ENCODE data around the gene PTPRG.

PTPRG gene

DNA sequence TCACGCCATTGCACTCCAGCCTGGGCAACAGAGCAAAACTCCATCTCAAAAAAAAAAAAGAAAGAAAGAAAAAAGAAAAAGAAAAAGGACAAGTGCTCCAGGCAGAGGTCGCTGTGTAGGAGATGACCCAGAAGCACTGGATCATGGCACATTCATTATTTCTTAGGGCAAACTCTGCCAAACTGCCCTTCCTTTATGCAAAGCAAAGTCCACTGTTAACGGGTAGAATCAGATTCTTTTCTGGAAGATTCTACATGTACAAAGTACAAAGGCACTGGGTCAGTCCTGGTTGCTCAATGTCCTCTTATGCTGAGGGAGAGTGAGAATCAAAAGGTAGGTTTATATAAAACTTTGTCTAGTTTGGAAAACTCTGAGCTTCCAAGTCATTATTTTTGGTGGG is 667.1 kb downstream of the PTPRG start:
- no peak for DNase-seq (ENCODE audit: low read depth, low spot score)

DNA sequence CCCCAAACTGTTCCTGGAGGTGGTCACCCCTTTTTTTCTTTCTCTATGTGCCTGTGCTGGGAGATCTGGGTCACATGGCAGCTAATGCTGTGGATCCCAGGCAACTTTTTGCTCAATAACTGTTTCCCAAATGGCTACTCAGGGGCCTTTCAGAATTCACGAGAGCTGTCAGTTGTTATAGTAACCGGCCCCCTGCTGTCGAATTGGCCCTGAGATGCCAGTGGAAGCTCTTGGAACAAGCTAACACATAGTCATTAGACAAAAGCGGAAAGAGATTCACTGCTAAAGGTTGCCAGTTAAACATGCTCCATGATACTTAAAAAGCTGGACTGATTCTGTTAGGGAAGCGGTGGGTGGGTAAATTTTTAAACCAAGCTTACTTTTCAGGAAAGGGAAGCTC is 667.8 kb downstream of the PTPRG start:
- DNase-seq (ENCODE audit: low read depth, low spot score), result no peak

DNA sequence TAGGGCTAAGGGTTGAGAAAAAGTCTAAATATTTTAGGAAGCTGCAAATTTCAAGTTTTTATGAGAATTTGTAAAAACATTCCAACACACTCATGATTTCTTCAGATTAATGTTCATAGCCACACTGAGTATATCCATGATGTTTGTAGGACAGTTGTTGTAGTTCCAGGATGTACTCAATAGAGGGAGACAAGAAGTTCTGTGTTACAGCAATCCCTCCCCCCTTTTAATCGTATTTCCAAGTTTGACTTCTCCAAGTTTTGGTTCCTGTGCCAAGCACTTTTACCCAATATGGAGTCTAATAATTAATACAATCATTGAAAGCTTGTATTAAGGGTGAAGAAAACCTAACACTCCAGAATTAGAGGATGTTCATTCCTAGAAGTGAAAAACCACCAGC is 668.5 kb downstream of the PTPRG start:
- DNase-seq (ENCODE audit: low read depth, low spot score), result no peak

DNA sequence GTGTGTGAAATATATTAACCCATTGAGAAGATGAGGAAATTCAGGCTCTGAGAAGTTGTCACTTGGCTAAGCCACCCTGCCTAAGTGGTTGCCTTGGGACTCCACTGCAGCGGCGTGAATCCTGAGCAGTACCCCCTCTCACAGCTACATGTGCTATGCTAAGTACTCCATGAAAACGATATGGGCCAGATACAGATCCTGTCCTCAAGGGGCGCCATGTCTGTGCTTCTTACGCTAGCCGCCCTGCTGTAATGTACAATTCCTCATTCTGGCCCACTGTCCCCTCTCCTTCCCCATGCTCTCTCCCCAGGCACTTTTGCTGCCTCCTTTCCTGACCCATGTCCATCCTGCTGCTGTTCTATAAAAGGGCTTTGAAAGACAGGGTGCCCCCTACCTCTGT is 671.7 kb downstream of the PTPRG start:
- no peak for DNase-seq (ENCODE audit: low read depth, low spot score)

DNA sequence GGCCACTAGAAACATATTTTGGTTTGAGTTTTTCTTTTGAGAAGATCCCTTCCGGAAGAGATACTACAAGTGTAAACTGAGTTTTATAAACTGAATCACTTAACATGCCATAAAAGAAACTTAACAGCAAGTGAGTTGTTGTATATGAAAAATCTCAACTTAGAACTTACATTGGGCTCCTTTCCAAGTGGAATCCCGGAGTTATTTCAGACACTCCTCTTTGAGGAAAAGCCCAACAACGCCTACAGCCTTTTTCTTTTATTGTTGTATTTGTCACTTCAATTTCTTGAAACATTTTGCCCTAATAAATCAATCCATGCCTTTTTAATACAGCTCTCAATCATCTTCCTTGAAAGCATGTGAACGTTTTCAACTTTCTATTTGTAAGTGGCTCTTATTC is 674.6 kb downstream of the PTPRG start:
- DNase-seq (ENCODE audit: low read depth, low spot score), result no peak

GRCh38 chr3:62237286-62237948 is 676.0 kb downstream of the PTPRG start:
- DNase-seq (ENCODE audit: low read depth, low spot score), result no peak

- no peak for DNase-seq (ENCODE audit: low read depth, low spot score)
Measured at GRCh38 chr3:62238003-62238402, 676.6 kb downstream of the PTPRG start.

DNA sequence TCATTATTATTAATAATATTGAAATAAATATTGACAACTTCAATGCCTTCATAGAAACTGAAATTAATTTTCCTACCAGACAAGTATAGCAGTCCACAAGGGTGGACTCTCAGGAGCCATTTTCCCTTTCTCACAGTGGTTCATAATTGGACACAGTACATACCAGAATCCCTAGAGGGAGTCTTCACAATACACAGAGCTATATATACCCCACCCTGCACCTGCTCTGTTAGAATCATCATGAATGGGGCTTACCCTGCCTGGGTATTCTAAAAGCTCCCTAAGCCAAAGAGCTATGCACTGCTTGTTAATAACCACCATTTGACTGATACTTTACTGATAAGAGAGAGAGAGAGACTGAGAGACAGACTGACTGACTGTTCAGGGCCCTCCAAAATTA is 677.1 kb downstream of the PTPRG start:
- DNase-seq (ENCODE audit: low read depth, low spot score), result no peak

DNA sequence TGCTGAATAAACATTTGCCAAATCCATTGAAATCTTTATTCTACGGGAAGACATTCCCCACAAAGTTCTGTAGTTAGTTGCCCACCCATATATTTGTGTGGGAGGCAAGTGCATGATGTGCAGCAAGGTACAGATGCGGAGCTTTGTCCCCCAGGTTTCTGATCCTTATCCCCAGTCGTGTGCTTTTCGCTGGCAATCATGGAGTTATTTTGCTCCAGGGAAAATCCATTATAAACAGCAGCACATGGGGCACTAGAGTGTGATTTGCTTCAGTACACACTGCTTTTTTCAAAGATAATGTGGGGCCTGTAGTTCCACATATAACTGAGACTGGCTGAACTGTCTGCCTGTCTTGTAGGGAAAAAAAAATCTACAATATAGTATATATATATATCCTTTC is 679.9 kb downstream of the PTPRG start:
- DNase-seq (ENCODE audit: low read depth, low spot score), result no peak

DNA sequence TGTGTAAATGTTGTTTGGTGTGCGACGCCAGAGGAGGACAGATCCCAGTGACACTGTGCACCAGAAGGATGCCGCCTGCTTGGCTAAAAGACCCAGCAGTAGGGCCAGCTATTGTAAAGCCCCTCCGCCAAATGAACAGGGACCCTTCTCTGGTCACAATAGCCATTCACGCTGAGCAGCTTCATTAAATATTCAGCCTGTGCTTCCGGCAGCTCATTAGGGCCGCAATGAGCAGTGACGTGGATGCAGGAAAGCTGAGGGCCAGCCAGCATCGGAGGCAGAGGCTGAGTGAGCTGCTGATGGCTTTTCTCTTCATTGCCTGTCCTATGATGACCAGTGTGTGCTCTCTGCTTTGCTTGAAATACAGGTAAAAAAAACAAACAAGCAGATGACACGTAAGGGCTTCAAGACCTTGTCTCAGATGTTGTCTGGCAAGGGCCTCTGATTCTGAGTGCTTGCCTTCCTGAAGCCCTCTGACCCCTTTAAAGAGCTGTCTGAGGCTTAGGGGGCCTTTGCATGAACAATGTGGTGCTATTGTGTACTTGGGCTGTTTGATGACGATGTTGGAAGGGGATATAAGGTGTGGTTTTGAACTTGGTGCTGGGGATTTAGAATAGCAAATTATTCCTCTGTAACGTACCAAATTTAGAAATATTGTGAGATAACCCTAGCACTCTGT is 681.6 kb downstream of the PTPRG start:
- no peak for DNase-seq (ENCODE audit: low read depth, low spot score)

GRCh38 chr3:62246094-62246493 is 684.7 kb downstream of the PTPRG start:
- DNase-seq (ENCODE audit: low read depth, low spot score), result no peak

GRCh38 chr3:62246985-62247384 is 685.6 kb downstream of the PTPRG start:
- no peak for DNase-seq (ENCODE audit: low read depth, low spot score)

DNA sequence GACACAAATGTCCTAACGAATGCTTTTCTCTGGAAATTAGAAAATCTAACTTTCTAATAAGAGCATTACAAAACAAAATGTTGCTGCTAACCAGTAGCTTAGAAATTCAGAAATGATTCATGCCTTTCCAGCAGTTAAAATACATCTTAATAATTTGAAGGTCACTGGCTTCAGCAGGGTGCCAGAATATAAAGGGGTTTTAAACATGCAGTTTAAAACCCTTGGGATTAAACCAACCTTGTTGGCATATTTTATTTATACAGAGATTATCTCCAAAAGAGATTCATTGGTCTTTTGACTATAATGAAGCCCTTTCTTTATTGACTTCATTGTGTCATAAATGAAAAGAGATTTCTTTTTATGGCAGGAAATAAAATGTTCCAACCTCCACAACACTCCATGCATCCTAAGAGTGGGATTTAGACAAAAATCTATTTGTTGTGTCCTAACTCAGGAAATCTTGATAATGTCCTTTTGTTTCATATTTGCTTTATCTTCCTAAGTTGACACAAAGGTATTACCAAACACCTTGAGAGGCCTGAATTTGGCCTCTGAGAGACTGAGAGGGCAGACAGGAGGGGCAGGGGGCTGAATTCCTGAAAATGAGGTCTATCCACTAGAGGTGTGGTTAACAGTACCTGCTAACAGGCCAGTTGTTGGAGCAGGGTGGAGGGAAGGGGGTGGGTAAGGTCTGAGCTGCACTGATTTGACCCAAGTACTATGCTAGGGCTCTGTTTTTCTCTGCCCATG is 687.5 kb downstream of the PTPRG start:
- DNase-seq (ENCODE audit: low read depth, low spot score), result no peak

DNA sequence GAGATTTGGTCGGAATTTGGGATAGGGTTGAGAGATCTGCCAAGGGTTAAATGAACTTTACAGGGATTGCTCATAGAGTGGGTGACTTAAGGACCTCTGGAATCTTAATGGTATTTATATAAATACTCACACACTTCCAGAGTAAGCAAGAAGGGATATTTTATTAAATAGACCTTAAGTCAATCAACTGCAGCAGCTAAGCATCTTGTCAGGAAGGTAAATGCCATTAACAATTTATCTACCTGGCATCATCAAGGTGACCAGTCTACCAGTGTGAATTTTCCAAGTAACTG is 688.1 kb downstream of the PTPRG start:
- no peak for DNase-seq (ENCODE audit: low read depth, low spot score)

GRCh38 chr3:62249855-62250543 is 688.6 kb downstream of the PTPRG start:
- no peak for DNase-seq (ENCODE audit: low read depth, low spot score)

DNA sequence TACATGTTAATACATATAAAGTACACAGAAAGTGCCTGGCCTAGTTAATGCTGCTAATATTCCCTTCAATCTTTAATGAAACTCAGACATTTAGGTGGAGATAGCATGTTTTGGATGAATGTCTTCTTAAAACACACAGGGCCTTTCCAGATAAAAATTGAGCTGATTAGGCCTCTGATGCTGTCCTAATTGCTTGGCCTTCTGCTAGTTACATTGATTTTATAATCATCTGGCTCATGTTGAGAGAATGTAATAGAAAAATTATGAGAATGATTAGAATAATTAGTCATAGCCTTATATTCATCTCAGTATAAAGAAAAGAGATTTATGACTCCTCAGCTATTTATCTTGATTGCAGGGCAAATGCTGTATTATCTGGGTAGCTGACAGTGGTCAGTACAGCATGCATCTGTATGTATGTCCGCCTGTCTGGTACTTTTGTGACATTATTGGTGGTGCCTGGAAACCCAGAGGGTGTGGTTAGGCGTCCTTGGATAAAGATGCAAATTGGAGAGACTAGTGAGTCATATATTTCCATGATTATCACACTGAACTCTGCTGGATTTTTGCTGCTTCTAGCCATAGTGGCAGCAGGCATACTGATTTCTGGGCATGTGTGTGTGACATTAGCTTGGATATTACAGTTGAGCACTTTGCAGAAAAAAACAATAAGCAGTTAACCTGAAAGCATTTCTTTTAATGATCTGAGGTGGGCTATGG is 691.2 kb downstream of the PTPRG start:
- DNase-seq (ENCODE audit: low read depth, low spot score), result no peak

DNA sequence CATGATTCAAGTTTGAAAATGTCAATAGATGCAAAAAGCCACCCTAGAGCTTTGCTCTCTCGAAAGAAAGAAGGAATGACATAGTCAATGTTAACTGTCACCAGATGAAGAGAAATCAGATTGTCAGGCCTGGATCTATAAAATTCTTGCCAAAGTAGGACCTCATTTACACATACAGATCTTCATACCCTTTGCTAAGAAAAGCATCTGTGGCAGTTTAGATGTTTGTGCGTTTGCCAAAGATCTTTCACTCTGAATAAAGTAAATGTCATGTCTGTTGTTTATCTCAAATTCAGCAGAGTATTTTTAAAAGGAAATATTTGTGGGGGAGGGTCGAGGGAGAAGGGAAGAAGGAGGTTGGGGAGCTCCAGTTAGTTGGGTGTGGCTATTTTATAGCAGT is 692.6 kb downstream of the PTPRG start:
- no peak for DNase-seq (ENCODE audit: low read depth, low spot score)

DNA sequence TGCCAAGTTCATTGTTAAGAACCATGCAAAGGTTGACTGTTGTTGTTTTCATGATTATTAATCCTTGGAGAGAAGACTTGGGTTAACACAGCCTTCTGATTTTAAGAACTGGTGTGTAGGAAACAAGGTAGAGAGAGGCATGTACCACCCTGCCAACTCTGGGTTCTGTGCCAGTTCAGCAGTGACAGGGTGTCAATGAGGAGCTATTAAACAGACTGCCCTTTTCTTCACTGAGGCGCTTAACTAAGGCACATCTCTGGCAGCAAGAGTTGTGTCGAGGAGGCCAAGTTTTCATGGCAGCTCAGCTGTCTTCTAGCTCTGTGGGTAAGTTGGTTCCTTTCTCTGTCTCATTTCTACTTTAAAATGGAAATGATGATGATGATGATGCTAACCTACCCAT is 694.4 kb downstream of the PTPRG start:
- DNase-seq (ENCODE audit: low read depth, low spot score), result no peak

GRCh38 chr3:62259924-62260323 is 698.6 kb downstream of the PTPRG start:
- DNase-seq (ENCODE audit: low read depth, low spot score), result no peak

GRCh38 chr3:62260655-62261054 is 699.3 kb downstream of the PTPRG start:
- no peak for DNase-seq (ENCODE audit: low read depth, low spot score)

GRCh38 chr3:62261121-62261520 is 699.8 kb downstream of the PTPRG start:
- DNase-seq (ENCODE audit: low read depth, low spot score), result no peak

- DNase-seq (ENCODE audit: low read depth, low spot score), result no peak
Measured at GRCh38 chr3:62261736-62262135, 700.4 kb downstream of the PTPRG start.
